Mammary epithelial cell (primary cell): ENCODE measurements around the gene TRDMT1.

ENCODE experiments used
- CTCF ChIP-seq, 2 donors: IDR thresholded peaks in 1 of 2; conservative IDR thresholded peaks in 1 of 2; 2 replicates each; pipeline ENCODE4 v1.5.1; 2011 to 2012; ENCODE audit warnings: inconsistent platforms in 2 of 2, low read length in 2 of 2, mild to moderate bottlenecking in 2 of 2, control low read depth in 1 of 2, low read depth in 1 of 2; ENCODE audit not compliant: insufficient read depth in 1 of 2; ENCODE audit errors: extremely low read depth in 1 of 2
- EZH2 ChIP-seq: IDR thresholded peaks from 2 replicates; pipeline ENCODE4 v1.6.1; 2012; ENCODE audit warnings: low read length, inconsistent platforms, borderline replicate concordance

GRCh38 chr10:17233286-17233991 lies 32.0 kb upstream of the TRDMT1 start:
- TF ChIP-seq CTCF (conservative IDR thresholded peaks at IDR 0.05 in 1 of 2, IDR thresholded peaks at IDR 0.05 in 1 of 2; ENCODE audit: extremely low read depth in 1 of 2, insufficient read depth in 1 of 2, low read depth in 1 of 2, low read length in 2 of 2) (no peak), EZH2 (no peak)
